Right lobe of liver (tissue), 6 donors: ENCODE data around the gene SOD3. TPM values are rescaled to one million over a fixed set of nuclear protein-coding genes. Genes with fewer than 3 reads are reported as not detected.

ENCODE experiments used
- ATAC-seq, 4 donors: fragments of 200-7000 bp; cut with Tn5 transposase; one replicate each; pipeline ENCODE4 v1.9.1; 2020; ENCODE audit warnings: mild to moderate bottlenecking in 4 of 4, moderate library complexity in 4 of 4
- DNase-seq, 3 donors: peaks; one replicate each; pipeline ENCODE4 v3.0.0-alpha.2; 2020
- H3K27ac ChIP-seq, 3 donors: fragments of 200-600 bp; one replicate each; pipeline ENCODE4 v1.8.0; 2022
- H3K27me3 ChIP-seq, 2 donors: fragments of 200-600 bp; one replicate each; pipeline ENCODE4 v1.8.0; 2022
- H3K36me3 ChIP-seq, 4 donors: fragments of 200-600 bp; sonication (generic) in 1 of 4; one replicate each; pipeline versions ENCODE4 v1.5.1 to v1.8.0; 2017 to 2022; ENCODE audit warnings: control low read depth in 1 of 4
- H3K4me1 ChIP-seq, 4 donors: fragments of 200-600 bp; sonication (generic) in 1 of 4; one replicate each; pipeline versions ENCODE4 v1.5.1 to v1.8.0; 2017 to 2022; ENCODE audit warnings: control low read depth in 1 of 4
- H3K4me3 ChIP-seq, 3 donors: fragments of 200-600 bp; one replicate each; pipeline ENCODE4 v1.8.0; 2022
- H3K9me3 ChIP-seq, 4 donors: fragments of 200-600 bp; sonication (generic) in 1 of 4; one replicate each; pipeline versions ENCODE4 v1.5.1 to v1.8.0; 2017 to 2022; ENCODE audit warnings: control low read depth in 1 of 4
- CTCF ChIP-seq, 4 donors: fragments of 200-600 bp in 3 of 4; fragments of 450-650 bp in 1 of 4; IDR thresholded peaks; one replicate each; pipeline versions ENCODE4 v1.5.1 to v1.8.0; 2016 to 2022; ENCODE audit warnings: antibody characterized with exemption in 4 of 4, mild to moderate bottlenecking in 2 of 4
- POLR2A ChIP-seq: fragments of 450-650 bp; IDR thresholded peaks from one replicate; pipeline ENCODE4 v1.6.1; 2017; ENCODE audit warnings: antibody characterized with exemption, mild to moderate bottlenecking
- WGBS: methylation state at CpG from one replicate; pipeline ENCODE4 v1.1.6; 2018; ENCODE audit warnings: low coverage, low lambda C conversion rate; ENCODE audit not compliant: insufficient coverage; ENCODE audit errors: missing lambda C conversion rate; 5-methylcytosine and 5-hydroxymethylcytosine counted together
- intact Hi-C, 2 donors: fragments of 100-400 bp; cut with DNase I; formaldehyde crosslinking; loops; one replicate each; pipeline versions ENCODE4 v1.11.2 to v1.14.1; 2022
- total RNA-seq, 6 experiments: library from RNA; depleted of rRNA in 2 of 6; stranded (reverse); fragments of >200 nt in 2 of 6; fragmentation: NEBNext Ultra II Directional in 3 of 6; extraction: Animal tissue kit (Norgen Biotek cat#: 25700) in 3 of 6; gene quantifications; one replicate each; pipeline versions ENCODE4 v1.1.0 to v1.2.4, GENCODE V29; 2016 to 2023
- donor health status: DM: no; HTN: yes; CAD: no.
- donor health status: DM: no; HTN: no; CAD: no.
- donor health status: DM: no; HTN: no; CAD: no.
- donor health status: DM: no; HTN: yes; CAD: no.
- donor health status: DM: no; HTN: yes; CAD: no.

SOD3 gene
- total RNA-seq, 6 experiments from 2014 or later = 1.5 to 7.9 (median 3.6) TPM

- intact Hi-C loops = no loop called here
- H3K27ac ChIP-seq = no peak overlapping the region
- no peaks in the 10 kb centered on the region for H3K27me3 ChIP-seq
- no peak for ATAC-seq
- H3K4me1 ChIP-seq = no peaks in the 10 kb centered on the region
- no peak for DNase-seq
- no peaks in the 10 kb centered on the region for H3K36me3 ChIP-seq
- H3K9me3 ChIP-seq = no peaks in the 10 kb centered on the region
- TF ChIP-seq CTCF (IDR thresholded peaks at IDR 0.05) (no peak), POLR2A (no peak)
- 83% methylated on average over 2 of the region's 2 CpGs for WGBS
- no peak overlapping the region for H3K4me3 ChIP-seq
Observed at GRCh38 chr4:24775032-24775605, 20.3 kb upstream of the SOD3 start.

DNA sequence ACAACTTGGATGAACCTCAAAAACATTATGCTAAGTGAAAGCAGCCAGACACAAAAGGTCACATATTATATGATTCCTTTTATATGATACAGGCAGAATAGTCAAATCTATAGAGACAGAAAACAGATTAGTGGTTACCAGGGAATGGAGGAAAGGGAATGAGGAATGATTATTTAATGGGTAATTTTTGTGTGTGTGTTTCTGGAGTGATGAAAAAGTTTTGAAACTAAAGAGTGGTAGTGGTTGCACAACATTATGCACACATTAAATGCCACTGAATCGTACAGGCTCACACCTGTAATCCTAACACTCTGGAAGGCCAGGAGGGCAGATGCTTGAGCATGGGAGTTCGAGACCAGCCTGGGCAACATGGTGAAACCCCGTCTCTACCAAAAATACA, 19.6 kb upstream of the SOD3 start:
- no peak overlapping the region for H3K27ac ChIP-seq
- intact Hi-C loops = no loop called here

GRCh38 chr4:24777536-24778463, 17.6 kb upstream of the SOD3 start:
- H3K9me3 ChIP-seq = no peaks in the 10 kb centered on the region
- H3K4me1 ChIP-seq = no peaks in the 10 kb centered on the region
- TF ChIP-seq POLR2A (no peak), CTCF (IDR thresholded peaks at IDR 0.05) (no peak)
- H3K27ac ChIP-seq = no peak overlapping the region
- WGBS = 56% methylated on average over 11 of the region's 11 CpGs
- no peaks in the 10 kb centered on the region for H3K27me3 ChIP-seq
- intact Hi-C loops = no loop called here
- no peaks in the 10 kb centered on the region for H3K36me3 ChIP-seq
- DNase-seq (no peak), ATAC-seq (no peak)
- H3K4me3 ChIP-seq = no peak overlapping the region

More for the DNA sequence above, 19.6 kb upstream of the SOD3 start:
- H3K4me3 ChIP-seq = no peak overlapping the region
- H3K9me3 ChIP-seq = no peaks in the 10 kb centered on the region
- H3K36me3 ChIP-seq = no peaks in the 10 kb centered on the region
- DNase-seq (no peak), ATAC-seq (no peak)
- WGBS = 39% methylated on average over 2 of the region's 3 CpGs
- H3K4me1 ChIP-seq = no peaks in the 10 kb centered on the region
- no peak for TF ChIP-seq CTCF (IDR thresholded peaks at IDR 0.05)
- no peak for TF ChIP-seq POLR2A
- H3K27me3 ChIP-seq = no peaks in the 10 kb centered on the region

DNA sequence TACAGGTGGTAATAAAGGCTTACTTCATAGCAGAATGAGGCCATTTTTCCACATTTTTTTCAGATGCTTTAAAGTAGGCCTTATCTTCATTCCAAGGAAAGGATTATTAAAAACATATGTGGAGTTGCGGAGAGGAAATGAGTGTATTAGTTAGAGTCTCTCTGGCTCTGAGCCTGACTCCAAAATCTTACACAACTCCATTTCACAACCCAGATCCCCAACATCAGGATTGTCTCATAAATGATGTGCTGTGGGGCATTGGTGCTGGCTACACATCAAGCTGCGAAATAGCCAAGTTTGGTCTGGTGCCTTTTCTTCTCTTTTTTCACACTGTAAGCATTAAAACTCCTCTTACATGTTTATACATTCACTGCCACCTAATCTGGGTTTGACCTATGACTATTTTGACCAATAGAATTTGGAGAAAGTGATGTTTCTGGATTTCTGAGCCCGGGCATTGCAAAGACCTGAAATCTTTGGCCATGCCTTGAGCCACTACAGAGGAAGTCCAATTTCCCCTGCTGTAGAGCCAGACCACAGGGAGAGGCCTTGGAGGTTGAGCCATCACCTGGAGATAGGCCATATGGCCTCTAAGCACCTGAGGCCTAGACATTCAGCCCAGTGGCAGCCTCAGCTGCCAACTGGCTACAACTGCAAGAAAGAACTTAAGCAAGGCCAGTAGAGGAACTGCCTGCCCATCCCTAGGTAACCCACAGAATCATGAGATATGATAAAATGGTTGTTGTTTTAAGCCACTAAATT, 16.7 kb upstream of the SOD3 start:
- H3K4me1 ChIP-seq = no peaks in the 10 kb centered on the region
- ATAC-seq (no peak), DNase-seq (no peak)
- no peak overlapping the region for H3K27ac ChIP-seq
- intact Hi-C loops = no loop called here
- 55% methylated on average over 3 of the region's 3 CpGs for WGBS
- H3K27me3 ChIP-seq = no peaks in the 10 kb centered on the region
- H3K4me3 ChIP-seq = no peak overlapping the region
- TF ChIP-seq POLR2A = no peak
- TF ChIP-seq CTCF (IDR thresholded peaks at IDR 0.05) = no peak
- H3K9me3 ChIP-seq = no peaks in the 10 kb centered on the region
- H3K36me3 ChIP-seq = no peaks in the 10 kb centered on the region
